Psoas muscle (tissue), 8 donors: ENCODE results near the gene TLR2. TPM values are rescaled to one million over a fixed set of nuclear protein-coding genes. Genes with fewer than 3 reads are reported as not detected.

Experiments used
- ATAC-seq, 4 donors: fragments of 200-7000 bp; cut with Tn5 transposase; one replicate each; pipeline ENCODE4 v1.9.1; 2020; ENCODE audit warnings: moderate library complexity in 3 of 4, mild to moderate bottlenecking in 2 of 4
- DNase-seq, 2 donors: peaks; one replicate each; pipeline ENCODE4 v3.0.0-alpha.2; 2020
- H3K27ac ChIP-seq: fragments of 200-600 bp; one replicate; pipeline ENCODE4 v1.8.0; 2022
- H3K27me3 ChIP-seq, 3 donors: fragments of 200-600 bp in 1 of 3; one replicate each; pipeline versions ENCODE4 v1.6.1 to v1.8.0; 2013 to 2022; ENCODE audit warnings: low read length in 2 of 3, mild to moderate bottlenecking in 2 of 3, moderate library complexity in 1 of 3; ENCODE audit not compliant: insufficient read depth in 3 of 3
- H3K36me3 ChIP-seq, 2 donors: fragments of 200-600 bp in 1 of 2; one replicate each; pipeline versions ENCODE4 v1.6.1 to v1.8.0; 2013 to 2022; ENCODE audit warnings: low read depth in 1 of 2, mild to moderate bottlenecking in 1 of 2, moderate library complexity in 1 of 2; ENCODE audit not compliant: insufficient read depth in 1 of 2
- H3K4me1 ChIP-seq: fragments of 200-600 bp; one replicate; pipeline ENCODE4 v1.8.0; 2022
- H3K4me3 ChIP-seq: fragments of 200-600 bp; one replicate; pipeline ENCODE4 v1.8.0; 2022; ENCODE audit warnings: mild to moderate bottlenecking
- H3K9me3 ChIP-seq: fragments of 200-600 bp; one replicate; pipeline ENCODE4 v1.8.0; 2022
- WGBS, 3 donors: extraction: QIAGEN DNeasy Blood & Tissue Kit; methylation state at CpG; one replicate each; pipeline versions ENCODE4 v1.1.6 to v1.1.7; 2013; 5-methylcytosine and 5-hydroxymethylcytosine counted together
- intact Hi-C, 2 donors: fragments of 100-400 bp; cut with DNase I; formaldehyde crosslinking; loops; one replicate each; pipeline versions ENCODE4 v1.11.0 to v1.14.2; 2022
- polyA plus RNA-seq, 3 donors: library from polyadenylated mRNA; stranded (reverse); fragments of 200-250 nt; gene quantifications; one replicate each; pipeline ENCODE4 v1.2.3, GENCODE V29; 2013
- total RNA-seq, 4 donors: library from RNA; stranded (reverse); fragmentation: NEBNext Ultra II Directional in 2 of 4; extraction: Animal tissue kit (Norgen Biotek cat#: 25700) in 2 of 4; gene quantifications; one replicate each; pipeline versions ENCODE4 v1.2.1 to v1.2.4, GENCODE V29; 2021 to 2023
- TF ChIP-seq, protein P1 (sequence below): fragments of 200-600 bp; IDR thresholded peaks from one replicate; pipeline ENCODE4 v1.8.0; 2022; ENCODE audit warnings: antibody characterized with exemption
- donor health status: healthy with polysubstance abuse.
- donor health status: DM: no; HTN: no; CAD: no; lungs with moderate emphysema.
- donor health status: Bipolar disorder and iron deficiency.
- donor health status: healthy.
- donor health status: DM: yes; HTN: yes; CAD: no.
- donor health status: DM: no; HTN: no; CAD: no.
- donor health status: DM: no; HTN: no; CAD: no.
- donor health status: DM: yes; HTN: yes; CAD: no.

TLR2 gene
- total and polyA plus RNA-seq, 7 donors: 0.42 to 3.7 (median 1.8) TPM

DNA sequence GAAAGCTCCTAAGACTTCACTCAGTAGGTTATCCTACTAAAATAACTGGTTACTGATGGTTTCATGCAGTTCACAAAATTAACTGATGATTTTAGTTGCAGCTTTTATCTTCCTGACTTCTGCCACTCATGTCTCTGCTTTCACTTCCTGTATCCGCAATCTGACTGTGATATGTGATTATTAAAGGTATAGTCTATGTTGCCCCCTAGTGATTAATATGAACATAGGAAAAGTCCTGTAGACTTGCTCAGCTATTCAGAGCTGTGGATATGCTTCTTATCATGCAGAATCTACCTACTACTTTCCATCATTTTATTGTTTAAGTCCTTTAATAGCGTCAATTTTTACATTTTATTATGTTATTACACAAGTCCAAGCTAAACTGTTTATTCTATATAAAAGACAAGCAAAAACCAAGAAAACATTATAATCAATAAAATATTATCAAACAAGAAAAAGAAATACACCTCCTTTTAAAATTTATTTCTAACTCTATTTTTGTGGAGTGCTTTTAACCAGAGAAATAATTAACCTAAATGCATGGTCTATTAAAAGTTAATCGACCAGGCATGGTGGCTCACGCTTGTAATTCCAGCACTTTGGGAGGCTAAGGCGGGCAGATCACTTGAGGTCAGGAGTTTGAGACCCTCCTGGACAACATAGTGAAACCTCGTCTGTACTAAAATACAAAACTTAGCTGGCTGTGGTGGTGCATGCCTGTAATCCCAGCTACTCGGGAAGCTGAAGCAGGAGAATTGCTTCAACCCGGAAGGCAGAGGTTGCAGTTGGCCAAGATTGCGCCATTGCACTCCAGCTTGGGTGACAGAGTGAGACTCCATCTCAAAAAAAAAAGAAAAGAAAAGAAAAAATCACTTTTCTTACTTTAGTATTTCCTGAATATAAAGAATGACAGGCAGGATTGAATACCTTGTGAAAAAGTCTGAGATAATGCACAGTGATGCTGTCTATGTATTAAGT lies 40.4 kb upstream of the TLR2 start:
- H3K27ac ChIP-seq: no peak overlapping the region
- no peak for DNase-seq

GRCh38 chr4:153645183-153645582 lies 38.9 kb upstream of the TLR2 start:
- intact Hi-C loops: loop anchor here in 1 of 2 donors (5.0 kb wide), 1 partner anchor 303 kb away; the partner anchor contains the start of gene MND1
- DNase-seq (no peak), ATAC-seq (no peak)
- Histone ChIP-seq H3K4me1 (no peaks in the 10 kb centered on the region), H3K27me3 (no peaks in the 10 kb centered on the region), H3K4me3 (no peak overlapping the region), H3K36me3 (no peaks in the 10 kb centered on the region), H3K27ac (no peak overlapping the region), H3K9me3 (no peaks in the 10 kb centered on the region)
- TF ChIP-seq, protein P1, sequence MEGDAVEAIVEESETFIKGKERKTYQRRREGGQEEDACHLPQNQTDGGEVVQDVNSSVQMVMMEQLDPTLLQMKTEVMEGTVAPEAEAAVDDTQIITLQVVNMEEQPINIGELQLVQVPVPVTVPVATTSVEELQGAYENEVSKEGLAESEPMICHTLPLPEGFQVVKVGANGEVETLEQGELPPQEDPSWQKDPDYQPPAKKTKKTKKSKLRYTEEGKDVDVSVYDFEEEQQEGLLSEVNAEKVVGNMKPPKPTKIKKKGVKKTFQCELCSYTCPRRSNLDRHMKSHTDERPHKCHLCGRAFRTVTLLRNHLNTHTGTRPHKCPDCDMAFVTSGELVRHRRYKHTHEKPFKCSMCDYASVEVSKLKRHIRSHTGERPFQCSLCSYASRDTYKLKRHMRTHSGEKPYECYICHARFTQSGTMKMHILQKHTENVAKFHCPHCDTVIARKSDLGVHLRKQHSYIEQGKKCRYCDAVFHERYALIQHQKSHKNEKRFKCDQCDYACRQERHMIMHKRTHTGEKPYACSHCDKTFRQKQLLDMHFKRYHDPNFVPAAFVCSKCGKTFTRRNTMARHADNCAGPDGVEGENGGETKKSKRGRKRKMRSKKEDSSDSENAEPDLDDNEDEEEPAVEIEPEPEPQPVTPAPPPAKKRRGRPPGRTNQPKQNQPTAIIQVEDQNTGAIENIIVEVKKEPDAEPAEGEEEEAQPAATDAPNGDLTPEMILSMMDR: no peak
- 83 to 89% (median 87%) methylated on average over 1 of the region's 1 CpG for WGBS, 3 donors

More for the DNA sequence above, 40.4 kb upstream of the TLR2 start:
- Histone ChIP-seq H3K27me3 (no peaks in the 10 kb centered on the region), H3K9me3 (no peaks in the 10 kb centered on the region), H3K4me3 (no peak overlapping the region), H3K36me3 (no peaks in the 10 kb centered on the region), H3K4me1 (no peaks in the 10 kb centered on the region)
- TF ChIP-seq, protein P1: peak; percentile 40
- intact Hi-C loops: no loop called here
- WGBS, 3 donors: 80 to 81% (median 81%) methylated on average over 9 of the region's 9 CpGs
- peak in 3 of 4 donors; percentile 64 to 69 (median 66) for ATAC-seq

DNA sequence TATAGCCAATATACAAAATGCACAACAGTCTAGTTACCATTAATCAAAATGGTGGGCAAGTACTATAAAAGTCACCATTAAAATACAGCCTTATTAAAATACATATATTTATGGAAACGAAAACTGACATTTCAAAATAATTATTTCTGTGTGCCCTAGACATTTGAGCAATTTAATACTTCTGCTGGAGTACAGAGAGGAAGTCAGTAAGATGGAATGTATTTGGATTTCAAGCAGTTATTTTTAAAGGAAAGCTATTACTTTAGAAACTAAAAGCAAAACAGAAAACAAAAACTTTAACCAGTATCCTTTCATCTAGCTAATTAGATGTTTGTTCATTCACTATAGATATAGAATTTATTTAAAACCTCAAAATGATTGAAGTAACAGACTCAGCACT lies 37.8 kb upstream of the TLR2 start:
- Histone ChIP-seq H3K36me3 (no peaks in the 10 kb centered on the region), H3K4me3 (no peak overlapping the region), H3K4me1 (no peaks in the 10 kb centered on the region), H3K27me3 (no peaks in the 10 kb centered on the region), H3K9me3 (no peaks in the 10 kb centered on the region), H3K27ac (no peak overlapping the region)
- WGBS, 3 donors: 79 to 82% (median 80%) methylated on average over 1 of the region's 1 CpG
- TF ChIP-seq, protein P1: no peak
- intact Hi-C loops: loop anchor here in 1 of 2 donors (5.0 kb wide), 1 partner anchor 304 kb away; the partner anchor contains the start of gene MND1
- DNase-seq (no peak), ATAC-seq (no peak)

GRCh38 chr4:153646978-153647377 lies 37.1 kb upstream of the TLR2 start:
- ATAC-seq: no peak
- TF ChIP-seq, protein P1: no peak
- Histone ChIP-seq H3K4me3 (no peak overlapping the region), H3K9me3 (no peaks in the 10 kb centered on the region), H3K27me3 (no peaks in the 10 kb centered on the region), H3K36me3 (no peaks in the 10 kb centered on the region), H3K27ac (no peak overlapping the region), H3K4me1 (no peaks in the 10 kb centered on the region)
- 98 to 100% (median 100%) methylated on average over 1 of the region's 1 CpG for WGBS, 3 donors
- DNase-seq: no peak
- intact Hi-C loops: loop anchor here in 1 of 2 donors (5.0 kb wide), 1 partner anchor 305 kb away; the partner anchor contains the start of gene MND1
